ENCODE results near the gene TGFB2. TPM values are rescaled to one million over a fixed set of nuclear protein-coding genes. Genes with fewer than 3 reads are reported as not detected.

The TGFB2 gene
- not detected for polyA plus RNA-seq (2012; ENCODE audit: insufficient read depth, insufficient read length, low read depth)

DNA sequence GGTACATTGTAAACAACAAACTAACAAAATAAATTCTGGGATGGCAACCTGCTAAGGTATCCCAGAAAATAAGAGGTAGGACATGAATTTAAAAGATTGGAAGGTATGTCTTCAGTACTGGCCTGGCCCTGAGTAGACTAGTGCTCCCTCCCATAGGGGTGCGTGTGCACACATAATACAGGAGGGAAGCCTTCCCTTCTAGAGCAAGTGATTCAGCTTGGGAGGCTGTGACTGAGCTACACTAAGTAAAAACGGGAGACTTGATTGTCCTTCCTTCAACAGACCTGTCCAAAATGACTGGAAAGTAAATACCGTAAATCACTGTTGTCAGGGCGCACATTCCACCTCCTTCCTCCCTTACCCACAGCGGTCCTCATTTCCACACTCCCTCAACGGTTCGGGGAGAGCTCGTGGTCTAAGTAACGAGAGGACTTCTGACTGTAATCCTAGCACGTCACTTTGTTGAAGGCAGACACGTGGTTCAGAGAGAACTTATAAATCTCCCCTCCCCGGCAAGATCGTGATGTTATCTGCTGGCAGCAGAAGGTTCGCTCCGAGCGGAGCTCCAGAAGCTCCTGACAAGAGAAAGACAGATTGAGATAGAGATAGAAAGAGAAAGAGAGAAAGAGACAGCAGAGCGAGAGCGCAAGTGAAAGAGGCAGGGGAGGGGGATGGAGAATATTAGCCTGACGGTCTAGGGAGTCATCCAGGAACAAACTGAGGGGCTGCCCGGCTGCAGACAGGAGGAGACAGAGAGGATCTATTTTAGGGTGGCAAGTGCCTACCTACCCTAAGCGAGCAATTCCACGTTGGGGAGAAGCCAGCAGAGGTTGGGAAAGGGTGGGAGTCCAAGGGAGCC, at the start of gene TGFB2:
TGFB2 (plus strand) TSS at position 523 of the 859 bp plus-strand sequence. CDS start 1,366 bp downstream, outside the sequence.
- no peaks in the 10 kb centered on the region; the same call in 1 of the 2 replicates for H3K27me3 ChIP-seq
- H3K36me3 ChIP-seq = no peaks in the 10 kb centered on the region
- DNase-seq = no peak
- H3K4me1 ChIP-seq = no peaks in the 10 kb centered on the region
- no peaks in the 10 kb centered on the region for H3K9me3 ChIP-seq
- TF ChIP-seq, protein P1, sequence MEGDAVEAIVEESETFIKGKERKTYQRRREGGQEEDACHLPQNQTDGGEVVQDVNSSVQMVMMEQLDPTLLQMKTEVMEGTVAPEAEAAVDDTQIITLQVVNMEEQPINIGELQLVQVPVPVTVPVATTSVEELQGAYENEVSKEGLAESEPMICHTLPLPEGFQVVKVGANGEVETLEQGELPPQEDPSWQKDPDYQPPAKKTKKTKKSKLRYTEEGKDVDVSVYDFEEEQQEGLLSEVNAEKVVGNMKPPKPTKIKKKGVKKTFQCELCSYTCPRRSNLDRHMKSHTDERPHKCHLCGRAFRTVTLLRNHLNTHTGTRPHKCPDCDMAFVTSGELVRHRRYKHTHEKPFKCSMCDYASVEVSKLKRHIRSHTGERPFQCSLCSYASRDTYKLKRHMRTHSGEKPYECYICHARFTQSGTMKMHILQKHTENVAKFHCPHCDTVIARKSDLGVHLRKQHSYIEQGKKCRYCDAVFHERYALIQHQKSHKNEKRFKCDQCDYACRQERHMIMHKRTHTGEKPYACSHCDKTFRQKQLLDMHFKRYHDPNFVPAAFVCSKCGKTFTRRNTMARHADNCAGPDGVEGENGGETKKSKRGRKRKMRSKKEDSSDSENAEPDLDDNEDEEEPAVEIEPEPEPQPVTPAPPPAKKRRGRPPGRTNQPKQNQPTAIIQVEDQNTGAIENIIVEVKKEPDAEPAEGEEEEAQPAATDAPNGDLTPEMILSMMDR (IDR thresholded peaks at IDR 0.05; ENCODE audit: low read depth, low read length) = no peak; the same call in 1 of the 2 replicates
- peak within 1 kb of the TSS; percentile 79 for H3K4me3 ChIP-seq (ENCODE audit: low read depth, low read length)

DNA sequence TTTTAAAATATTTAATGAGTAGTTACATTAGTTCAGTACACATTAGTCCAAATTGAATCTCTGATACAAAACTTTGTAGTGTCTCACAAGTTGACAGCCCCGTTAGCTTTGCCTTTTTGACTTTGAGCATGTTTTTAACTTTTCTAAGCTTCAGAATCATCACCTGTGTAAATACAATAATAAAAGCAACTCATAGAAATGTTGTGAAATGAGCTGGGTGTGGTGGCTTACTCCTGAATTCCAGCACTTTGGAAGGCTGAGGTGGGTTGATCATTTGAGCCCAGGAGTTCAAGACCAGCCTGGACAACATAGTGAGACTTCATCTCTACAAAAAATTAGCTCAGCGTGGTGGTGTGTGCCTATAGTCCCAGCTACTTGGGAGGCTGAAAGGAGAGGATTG, 49.0 kb upstream of the TGFB2 start:
- H3K9me3 ChIP-seq = no peaks in the 10 kb centered on the region
- no peaks in the 10 kb centered on the region for H3K27me3 ChIP-seq
- no peaks in the 10 kb centered on the region; the same call in 1 of the 2 replicates for H3K4me1 ChIP-seq
- no peaks in the 10 kb centered on the region for H3K36me3 ChIP-seq
- TF ChIP-seq, protein P1 (IDR thresholded peaks at IDR 0.05; ENCODE audit: low read depth, low read length) = no peak
- H3K4me3 ChIP-seq (ENCODE audit: low read depth, low read length) = no peak overlapping the region
- DNase-seq = no peak

DNA sequence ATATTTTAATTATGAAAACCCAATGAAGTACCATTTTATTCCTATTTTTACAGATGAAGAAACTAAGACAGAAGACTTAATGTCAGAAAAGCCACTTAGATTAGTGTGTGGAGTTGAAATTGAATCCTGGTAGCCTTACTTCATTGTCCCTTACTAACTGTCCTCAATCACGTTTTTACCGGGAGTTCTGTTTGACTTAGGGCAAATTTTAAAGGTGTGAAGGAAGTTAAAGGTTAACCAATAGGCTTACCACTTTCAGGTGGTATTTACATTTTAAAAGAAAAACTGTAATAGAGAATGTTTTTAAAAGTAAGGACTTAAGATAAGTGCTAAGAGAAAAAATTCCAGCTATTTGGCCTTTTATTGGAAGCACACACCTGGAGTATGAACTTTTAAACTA, 47.7 kb upstream of the TGFB2 start:
- Histone ChIP-seq H3K4me1 (no peaks in the 10 kb centered on the region; the same call in 1 of the 2 replicates), H3K9me3 (no peaks in the 10 kb centered on the region), H3K27me3 (no peaks in the 10 kb centered on the region), H3K4me3 (ENCODE audit: low read depth, low read length) (no peak overlapping the region), H3K36me3 (no peaks in the 10 kb centered on the region; the same call in 1 of the 2 replicates)
- TF ChIP-seq, protein P1 (IDR thresholded peaks at IDR 0.05; ENCODE audit: low read depth, low read length) = no peak
- DNase-seq = no peak

GRCh38 chr1:218297867-218298266, 47.3 kb upstream of the TGFB2 start:
- Histone ChIP-seq H3K4me3 (ENCODE audit: low read depth, low read length) (no peak overlapping the region), H3K4me1 (no peaks in the 10 kb centered on the region; the same call in 1 of the 2 replicates), H3K27me3 (no peaks in the 10 kb centered on the region), H3K36me3 (no peaks in the 10 kb centered on the region; the same call in 1 of the 2 replicates), H3K9me3 (no peaks in the 10 kb centered on the region)
- TF ChIP-seq, protein P1 (IDR thresholded peaks at IDR 0.05; ENCODE audit: low read depth, low read length) = no peak
- no peak for DNase-seq

DNA sequence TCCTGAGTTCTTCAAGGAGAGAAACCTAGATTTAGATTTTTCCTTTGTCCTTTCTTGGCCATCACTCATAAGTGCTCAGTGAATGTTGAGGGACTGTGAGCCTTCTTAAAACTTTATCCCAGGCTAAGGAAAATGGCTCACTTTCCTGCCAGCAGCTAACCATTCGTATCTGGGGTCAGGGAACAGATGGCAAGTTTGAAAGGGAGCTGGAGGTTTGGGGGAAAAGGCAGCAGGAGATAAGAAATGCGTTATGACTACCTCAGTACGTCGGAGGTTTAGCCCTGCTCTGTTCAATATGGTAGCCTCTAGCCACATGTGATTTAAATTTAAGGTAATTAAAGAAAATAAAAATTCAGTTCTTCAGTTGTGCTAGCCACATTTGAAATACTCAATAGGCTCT, 46.7 kb upstream of the TGFB2 start:
- Histone ChIP-seq H3K4me3 (ENCODE audit: low read depth, low read length) (no peak overlapping the region), H3K27me3 (no peaks in the 10 kb centered on the region), H3K36me3 (peaks cover 3% of the 10 kb centered on the region; the same call in 1 of the 2 replicates), H3K4me1 (no peaks in the 10 kb centered on the region; the same call in 1 of the 2 replicates), H3K9me3 (no peaks in the 10 kb centered on the region)
- peak; percentile 9 for DNase-seq
- TF ChIP-seq, protein P1 (IDR thresholded peaks at IDR 0.05; ENCODE audit: low read depth, low read length) = no peak

GRCh38 chr1:218299416-218299815, 45.7 kb upstream of the TGFB2 start:
- Histone ChIP-seq H3K9me3 (no peaks in the 10 kb centered on the region), H3K36me3 (peaks cover 3% of the 10 kb centered on the region; the same call in 1 of the 2 replicates), H3K27me3 (no peaks in the 10 kb centered on the region), H3K4me1 (peaks cover 6% of the 10 kb centered on the region), H3K4me3 (ENCODE audit: low read depth, low read length) (no peak overlapping the region)
- TF ChIP-seq, protein P1 (IDR thresholded peaks at IDR 0.05; ENCODE audit: low read depth, low read length) = peak; percentile 74
- no peak for DNase-seq
